Hepatocyte (in vitro differentiated cells): ENCODE results near the gene NRL. TPM values are rescaled to one million over a fixed set of nuclear protein-coding genes. Genes with fewer than 3 reads are reported as not detected.

Source experiments
- DNase-seq: peaks from one replicate; pipeline ENCODE4 v3.0.0-alpha.2; 2016; ENCODE audit warnings: low spot score
- H2AFZ ChIP-seq: fragments of 200-600 bp; sonication (generic); 2 replicates; pipeline ENCODE4 v1.6.0; 2016; ENCODE audit warnings: antibody characterized with exemption, mild to moderate bottlenecking
- H3K27ac ChIP-seq: fragments of 200-600 bp; sonication (generic); 2 replicates; pipeline ENCODE4 v1.5.1; 2016; ENCODE audit warnings: mild to moderate bottlenecking
- H3K27me3 ChIP-seq: fragments of 200-600 bp; sonication (generic); 2 replicates; pipeline ENCODE4 v1.6.1; 2016
- H3K36me3 ChIP-seq: fragments of 200-600 bp; sonication (generic); replicated peaks from 2 replicates; pipeline ENCODE4 v1.5.1; 2016; ENCODE audit warnings: low read depth; ENCODE audit not compliant: insufficient read depth
- H3K4me1 ChIP-seq: fragments of 200-600 bp; sonication (generic); 2 replicates; pipeline ENCODE4 v1.5.1; 2016; ENCODE audit warnings: mild to moderate bottlenecking, moderate library complexity; ENCODE audit not compliant: insufficient read depth
- H3K4me2 ChIP-seq: fragments of 200-600 bp; sonication (generic); 2 replicates; pipeline ENCODE4 v1.6.0; 2016
- H3K4me3 ChIP-seq: fragments of 200-600 bp; sonication (generic); 2 replicates; pipeline ENCODE4 v1.5.1; 2016; ENCODE audit warnings: mild to moderate bottlenecking
- H3K79me2 ChIP-seq: fragments of 200-600 bp; sonication (generic); 2 replicates; pipeline ENCODE4 v1.6.0; 2017; ENCODE audit warnings: mild to moderate bottlenecking
- H3K9me2 ChIP-seq: fragments of 200-600 bp; sonication (generic); replicated peaks from 2 replicates; pipeline ENCODE4 v1.6.0; 2017; ENCODE audit warnings: mild to moderate bottlenecking; ENCODE audit not compliant: insufficient read depth
- H3K9me3 ChIP-seq: fragments of 200-600 bp; sonication (generic); 2 replicates; pipeline ENCODE4 v1.5.1; 2016; ENCODE audit warnings: low read depth, mild to moderate bottlenecking
- H4K20me1 ChIP-seq: fragments of 200-600 bp; sonication (generic); 2 replicates; pipeline ENCODE4 v1.6.0; 2016; ENCODE audit warnings: mild to moderate bottlenecking; ENCODE audit not compliant: insufficient read depth, poor library complexity, severe bottlenecking
- EZH2 ChIP-seq: fragments of 200-600 bp; sonication (generic); IDR thresholded peaks from 2 replicates; pipeline ENCODE4 v1.6.1; 2016; ENCODE audit warnings: antibody characterized with exemption, mild to moderate bottlenecking, borderline replicate concordance
- EZH2phosphoT487 ChIP-seq: fragments of 200-600 bp; sonication (generic); IDR thresholded peaks from one replicate; pipeline ENCODE4 v1.6.1; 2018; ENCODE audit warnings: antibody characterized with exemption, mild to moderate bottlenecking, low read depth, moderate library complexity; ENCODE audit not compliant: unreplicated experiment, severe bottlenecking
- whole genome bisulfite sequencing: methylation state at CpG from one replicate; pipeline ENCODE4 v1.1.6; 2016; ENCODE audit warnings: low lambda C conversion rate; ENCODE audit errors: missing lambda C conversion rate; 5-methylcytosine and 5-hydroxymethylcytosine counted together
- polyA plus RNA-seq: library from polyadenylated mRNA; unstranded; fragments of >200 nt; fragmentation: Nextera tagmentation; extraction: Ambion mirVana; gene quantifications from 2 replicates; pipeline ENCODE4 v1.2.1, GENCODE V29; 2016
- total RNA-seq: library from RNA; depleted of rRNA; stranded (reverse); fragments of >200 nt; gene quantifications from 2 replicates; pipeline ENCODE4 v1.2.3, GENCODE V29; 2014
- TF ChIP-seq, protein P1 (sequence below): fragments of 200-600 bp; sonication (generic); IDR thresholded peaks from 2 replicates; pipeline ENCODE4 v1.5.1; 2016; ENCODE audit warnings: antibody characterized with exemption, mild to moderate bottlenecking; ENCODE audit not compliant: poor library complexity

NRL gene
- total and polyA plus RNA-seq, 2 experiments from 2014 or later = 1.2 to 2.4 TPM

DNA sequence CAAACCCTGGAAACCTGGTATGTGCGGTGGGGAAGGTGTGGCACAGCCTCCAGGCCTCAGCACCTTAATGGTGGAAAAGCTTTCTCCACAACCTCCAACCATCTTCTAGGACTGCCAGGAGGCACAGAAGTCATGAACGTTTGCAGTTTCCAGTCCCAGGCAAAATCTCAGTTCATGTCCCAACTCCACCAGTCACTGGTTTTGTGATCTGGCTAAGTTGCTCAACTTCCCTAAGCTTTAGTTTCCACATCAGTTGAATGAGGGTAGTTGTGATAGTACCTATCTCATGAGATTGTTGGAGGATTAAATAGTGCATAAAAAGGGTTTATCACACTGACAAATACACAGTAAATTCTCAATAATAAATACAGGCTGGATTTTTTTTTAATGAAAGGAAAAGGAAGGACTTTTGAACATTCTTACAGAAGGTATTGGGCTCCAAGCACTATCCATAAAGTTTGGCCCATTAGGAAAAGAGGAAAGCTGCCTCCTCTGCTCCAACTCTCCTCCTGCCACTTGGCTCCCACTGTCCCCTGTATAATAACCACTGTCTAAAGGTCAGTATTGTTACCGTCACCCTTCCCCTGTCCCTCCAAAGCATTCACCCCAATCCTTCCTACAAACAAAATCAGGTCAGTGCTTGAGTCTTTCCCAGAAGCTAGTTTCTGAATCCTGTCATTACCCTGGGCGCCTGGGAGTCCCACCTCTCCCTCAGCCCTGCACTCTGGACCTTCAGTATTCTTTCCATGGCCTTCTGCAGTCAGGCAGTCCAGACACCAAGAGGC lies 14.4 kb downstream of the NRL start:
- no peak overlapping the region for H2AFZ ChIP-seq
- no peaks in the 10 kb centered on the region for H4K20me1 ChIP-seq
- H3K9me2 ChIP-seq = no peaks in the 10 kb centered on the region
- H3K27ac ChIP-seq = no peak overlapping the region
- peaks cover 20% of the 10 kb centered on the region for H3K79me2 ChIP-seq
- H3K4me1 ChIP-seq = no peaks in the 10 kb centered on the region
- H3K27me3 ChIP-seq = no peaks in the 10 kb centered on the region
- no peak for DNase-seq
- WGBS = 90% methylated on average over 4 of the region's 4 CpGs
- H3K4me2 ChIP-seq = no peak overlapping the region
- H3K36me3 ChIP-seq = no peaks in the 10 kb centered on the region
- H3K4me3 ChIP-seq = no peak overlapping the region
- TF ChIP-seq, protein P1, sequence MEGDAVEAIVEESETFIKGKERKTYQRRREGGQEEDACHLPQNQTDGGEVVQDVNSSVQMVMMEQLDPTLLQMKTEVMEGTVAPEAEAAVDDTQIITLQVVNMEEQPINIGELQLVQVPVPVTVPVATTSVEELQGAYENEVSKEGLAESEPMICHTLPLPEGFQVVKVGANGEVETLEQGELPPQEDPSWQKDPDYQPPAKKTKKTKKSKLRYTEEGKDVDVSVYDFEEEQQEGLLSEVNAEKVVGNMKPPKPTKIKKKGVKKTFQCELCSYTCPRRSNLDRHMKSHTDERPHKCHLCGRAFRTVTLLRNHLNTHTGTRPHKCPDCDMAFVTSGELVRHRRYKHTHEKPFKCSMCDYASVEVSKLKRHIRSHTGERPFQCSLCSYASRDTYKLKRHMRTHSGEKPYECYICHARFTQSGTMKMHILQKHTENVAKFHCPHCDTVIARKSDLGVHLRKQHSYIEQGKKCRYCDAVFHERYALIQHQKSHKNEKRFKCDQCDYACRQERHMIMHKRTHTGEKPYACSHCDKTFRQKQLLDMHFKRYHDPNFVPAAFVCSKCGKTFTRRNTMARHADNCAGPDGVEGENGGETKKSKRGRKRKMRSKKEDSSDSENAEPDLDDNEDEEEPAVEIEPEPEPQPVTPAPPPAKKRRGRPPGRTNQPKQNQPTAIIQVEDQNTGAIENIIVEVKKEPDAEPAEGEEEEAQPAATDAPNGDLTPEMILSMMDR = no peak
- TF ChIP-seq EZH2phosphoT487 (no peak), EZH2 (no peak)
- no peaks in the 10 kb centered on the region for H3K9me3 ChIP-seq

- WGBS = 97% methylated on average over 17 of the region's 17 CpGs
- Histone ChIP-seq H3K79me2 (peaks cover 27% of the 10 kb centered on the region), H3K9me3 (no peaks in the 10 kb centered on the region), H3K9me2 (no peaks in the 10 kb centered on the region), H3K4me1 (peaks cover 5% of the 10 kb centered on the region), H4K20me1 (no peaks in the 10 kb centered on the region), H3K4me3 (no peak overlapping the region), H3K4me2 (no peak overlapping the region), H3K36me3 (no peaks in the 10 kb centered on the region), H3K27me3 (no peaks in the 10 kb centered on the region), H2AFZ (no peak overlapping the region), H3K27ac (no peak overlapping the region)
- DNase-seq = no peak
- TF ChIP-seq EZH2 = no peak
- no peak for TF ChIP-seq EZH2phosphoT487
- TF ChIP-seq, protein P1 = no peak
Measured at GRCh38 chr14:24098927-24099813, 15.6 kb downstream of the NRL start.

DNA sequence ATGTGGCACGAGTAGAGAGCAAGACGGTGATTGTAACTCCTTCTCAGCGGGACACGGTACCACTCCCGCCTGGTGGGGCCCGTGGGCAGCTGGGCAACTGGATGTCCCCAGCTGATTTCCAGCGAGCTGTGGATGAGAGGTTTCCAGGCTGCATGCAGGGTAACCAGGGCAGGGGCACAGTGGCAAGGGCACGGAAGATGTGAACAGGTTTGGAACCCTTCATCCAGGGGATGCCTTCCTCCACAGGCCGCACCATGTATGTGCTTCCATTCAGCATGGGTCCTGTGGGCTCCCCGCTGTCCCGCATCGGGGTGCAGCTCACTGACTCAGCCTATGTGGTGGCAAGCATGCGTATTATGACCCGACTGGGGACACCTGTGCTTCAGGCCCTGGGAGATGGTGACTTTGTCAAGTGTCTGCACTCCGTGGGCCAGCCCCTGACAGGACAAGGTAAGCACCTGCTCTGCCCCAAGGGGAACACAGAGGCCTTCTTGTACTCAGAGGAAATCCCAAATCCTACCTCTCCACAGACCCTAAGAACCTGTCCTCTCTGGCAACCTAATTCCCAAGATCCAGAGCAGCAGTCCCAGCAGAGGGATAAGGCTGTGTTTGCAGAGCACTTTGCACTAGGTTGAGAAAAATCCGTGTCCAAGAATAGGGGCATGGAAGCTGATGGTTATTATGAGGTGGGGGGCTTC lies 16.4 kb downstream of the NRL start:
- Histone ChIP-seq H3K4me3 (no peak overlapping the region), H3K9me2 (no peaks in the 10 kb centered on the region), H3K79me2 (peaks cover 27% of the 10 kb centered on the region), H3K36me3 (no peaks in the 10 kb centered on the region), H3K27me3 (no peaks in the 10 kb centered on the region), H3K9me3 (no peaks in the 10 kb centered on the region), H4K20me1 (no peaks in the 10 kb centered on the region), H2AFZ (no peak overlapping the region), H3K4me2 (no peak overlapping the region), H3K4me1 (peaks cover 8% of the 10 kb centered on the region), H3K27ac (no peak overlapping the region)
- 98% methylated on average over 15 of the region's 16 CpGs for WGBS
- no peak for DNase-seq
- no peak for TF ChIP-seq EZH2phosphoT487
- no peak for TF ChIP-seq EZH2
- TF ChIP-seq, protein P1 = no peak
